AG09319 (cell line): Measurements from ENCODE around the gene CCDC61.

Source experiments
- DNase-seq: peaks from one replicate; pipeline ENCODE4 v3.0.0-alpha.2; 2010; ENCODE audit warnings: low read depth; ENCODE audit errors: extremely low read depth
- TF ChIP-seq, protein P1 (sequence below): IDR thresholded peaks from 2 replicates; pipeline ENCODE4 v1.5.1; 2011; ENCODE audit warnings: low read depth, mild to moderate bottlenecking, inconsistent platforms, low read length, moderate library complexity

CCDC61 gene

DNA sequence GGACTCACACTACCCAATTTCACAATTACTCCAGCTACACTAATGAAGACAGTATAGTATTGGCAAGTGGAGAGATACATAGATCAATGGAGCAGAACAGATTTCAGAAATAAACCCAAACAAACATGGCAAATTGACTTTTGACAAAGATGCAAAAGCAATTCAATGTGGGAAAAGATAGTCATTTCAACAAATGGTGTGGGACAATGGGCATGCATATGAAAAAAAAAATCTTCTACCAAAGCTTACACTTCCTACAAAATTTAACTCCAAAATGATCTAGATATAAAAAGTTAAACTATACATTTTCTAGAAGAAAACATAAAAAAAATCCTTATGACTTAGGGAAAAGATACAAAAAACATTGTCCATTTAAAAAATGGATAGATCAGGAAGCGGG is 48.3 kb downstream of the CCDC61 start:
- TF ChIP-seq, protein P1, sequence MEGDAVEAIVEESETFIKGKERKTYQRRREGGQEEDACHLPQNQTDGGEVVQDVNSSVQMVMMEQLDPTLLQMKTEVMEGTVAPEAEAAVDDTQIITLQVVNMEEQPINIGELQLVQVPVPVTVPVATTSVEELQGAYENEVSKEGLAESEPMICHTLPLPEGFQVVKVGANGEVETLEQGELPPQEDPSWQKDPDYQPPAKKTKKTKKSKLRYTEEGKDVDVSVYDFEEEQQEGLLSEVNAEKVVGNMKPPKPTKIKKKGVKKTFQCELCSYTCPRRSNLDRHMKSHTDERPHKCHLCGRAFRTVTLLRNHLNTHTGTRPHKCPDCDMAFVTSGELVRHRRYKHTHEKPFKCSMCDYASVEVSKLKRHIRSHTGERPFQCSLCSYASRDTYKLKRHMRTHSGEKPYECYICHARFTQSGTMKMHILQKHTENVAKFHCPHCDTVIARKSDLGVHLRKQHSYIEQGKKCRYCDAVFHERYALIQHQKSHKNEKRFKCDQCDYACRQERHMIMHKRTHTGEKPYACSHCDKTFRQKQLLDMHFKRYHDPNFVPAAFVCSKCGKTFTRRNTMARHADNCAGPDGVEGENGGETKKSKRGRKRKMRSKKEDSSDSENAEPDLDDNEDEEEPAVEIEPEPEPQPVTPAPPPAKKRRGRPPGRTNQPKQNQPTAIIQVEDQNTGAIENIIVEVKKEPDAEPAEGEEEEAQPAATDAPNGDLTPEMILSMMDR: no peak
- DNase-seq: no peak

DNA sequence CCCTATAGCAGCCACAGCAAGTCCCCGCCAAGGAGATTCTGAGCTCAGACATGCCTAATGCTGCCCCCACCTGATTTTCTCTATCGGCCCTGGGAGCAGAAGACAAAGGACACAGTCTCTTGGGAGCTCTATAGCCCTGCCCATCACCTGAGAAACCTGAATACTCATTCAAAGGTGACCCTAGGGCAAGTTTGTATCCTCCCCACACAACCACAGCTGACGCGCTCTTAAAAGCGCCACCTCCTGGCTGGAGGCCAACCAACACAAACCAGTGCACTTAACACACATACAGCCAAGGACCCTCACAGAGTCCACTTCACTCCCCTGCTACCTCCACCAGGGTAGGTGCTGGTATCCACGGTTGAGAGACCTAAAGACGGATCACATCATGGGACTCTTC is 54.3 kb downstream of the CCDC61 start:
- no peak for DNase-seq
- TF ChIP-seq, protein P1: no peak

DNA sequence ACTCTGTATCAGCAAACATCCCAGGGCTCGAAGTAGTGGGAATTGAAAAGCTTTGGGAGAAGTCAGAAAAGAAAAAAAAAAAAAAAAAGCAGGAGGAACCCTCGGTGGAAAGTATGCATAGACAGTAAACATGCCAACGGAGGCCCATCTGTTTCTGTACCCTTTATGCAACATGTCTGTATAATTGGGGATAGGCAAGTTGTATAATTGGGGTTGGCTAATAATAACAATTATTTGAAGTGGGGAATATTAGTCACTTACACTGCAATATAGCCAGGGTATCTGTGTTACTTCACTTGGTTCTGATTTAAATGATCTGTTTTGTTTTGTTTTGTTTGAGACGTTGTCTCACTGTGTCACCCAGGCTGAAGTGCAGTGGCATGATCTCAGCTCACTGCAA is 57.6 kb downstream of the CCDC61 start:
- TF ChIP-seq, protein P1: no peak
- DNase-seq: no peak

DNA sequence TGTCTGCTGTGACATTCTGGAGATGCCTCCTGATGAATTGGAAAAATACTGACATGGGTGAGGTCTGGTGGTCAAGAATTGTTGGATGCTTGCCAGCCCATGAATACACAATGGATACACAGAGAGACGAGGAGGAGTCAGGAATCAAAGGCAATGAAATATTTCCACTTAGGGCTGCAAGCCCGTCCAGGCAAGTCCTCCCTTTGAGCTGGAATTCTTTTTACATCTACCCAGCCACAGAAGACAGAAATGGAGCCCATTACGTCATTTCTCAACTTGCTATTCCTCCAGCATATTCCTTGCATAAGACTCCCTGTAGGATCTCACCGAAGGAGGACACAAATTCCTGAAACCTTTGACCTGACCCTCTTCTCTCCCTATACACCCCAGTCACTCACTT is 61.3 kb downstream of the CCDC61 start:
- no peak for DNase-seq

DNA sequence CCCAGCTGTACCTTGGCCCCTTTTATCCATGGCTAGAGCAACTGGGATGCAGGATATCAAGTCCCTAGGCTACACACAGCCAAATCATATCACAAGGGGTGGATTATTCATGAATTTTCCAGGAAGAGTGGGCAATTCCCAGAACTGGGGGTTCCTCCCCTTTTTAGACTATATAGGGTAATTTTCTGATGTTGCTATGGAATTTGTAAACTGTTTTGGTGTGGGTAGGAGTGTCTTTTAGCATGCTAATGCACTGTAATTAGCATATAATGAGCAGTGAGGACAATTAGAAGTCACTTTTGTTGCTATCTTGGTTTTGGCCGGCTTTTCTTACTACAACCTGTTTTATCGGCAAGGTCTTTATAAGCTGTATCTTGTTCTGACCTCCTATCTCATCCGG is 63.5 kb downstream of the CCDC61 start:
- no peak for DNase-seq
- TF ChIP-seq, protein P1: no peak

More for the DNA sequence above, 61.3 kb downstream of the CCDC61 start:
- TF ChIP-seq, protein P1: no peak

DNA sequence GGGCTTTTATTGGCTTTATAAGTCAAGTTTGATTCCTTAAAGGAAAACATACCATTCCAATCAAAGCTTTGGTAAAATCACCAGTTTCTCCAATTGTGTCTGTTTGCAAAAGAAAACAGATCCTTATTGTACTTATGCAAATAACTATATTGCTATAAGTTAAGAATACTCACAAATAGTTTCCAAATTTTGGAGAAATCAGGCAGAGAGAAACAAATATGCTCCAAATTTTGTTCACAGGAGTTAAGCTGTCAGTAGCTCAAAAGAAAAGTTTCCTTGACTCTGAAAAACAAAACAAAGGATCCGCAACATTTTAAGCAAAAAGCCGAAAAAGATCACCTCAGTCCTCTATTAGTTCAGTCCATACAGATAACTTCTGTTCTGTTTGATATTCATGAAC is 64.7 kb downstream of the CCDC61 start:
- TF ChIP-seq, protein P1: no peak

DNA sequence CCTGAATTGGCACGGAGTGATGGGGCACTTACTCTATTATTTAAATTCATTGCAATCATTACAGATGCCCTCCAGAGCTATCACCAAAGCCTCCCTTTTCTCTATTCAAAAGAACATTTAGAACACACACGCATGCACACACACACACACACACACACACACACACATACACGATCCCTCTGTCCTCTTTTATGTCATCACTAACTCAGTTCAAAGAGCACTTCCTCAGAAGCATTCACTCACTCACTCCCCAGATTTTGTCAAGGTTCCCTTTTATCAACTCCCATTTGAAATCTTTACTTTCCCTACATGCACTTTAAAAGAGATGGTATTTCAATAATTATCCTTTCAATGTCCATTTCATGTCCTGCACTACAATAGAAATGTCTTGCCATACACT is 67.9 kb downstream of the CCDC61 start:
- no peak for DNase-seq
- TF ChIP-seq, protein P1: no peak

More for the DNA sequence above, 64.7 kb downstream of the CCDC61 start:
- no peak for DNase-seq
